ENCODE measurements around the gene ZFAND2A.
"Not testable (repeated sequence)": the region's sequence is repeated elsewhere in the genome, so short reads cannot be mapped to it uniquely, and the experiment has no call there.

ZFAND2A gene

GRCh38 chr7:1174881-1175596, 15.0 kb upstream of the ZFAND2A start:
- DNase-seq = no peak

- DNase-seq = no peak
Observed at GRCh38 chr7:1174002-1174401, 14.0 kb upstream of the ZFAND2A start.

- no peak for DNase-seq
Observed at GRCh38 chr7:1172666-1173523, 12.9 kb upstream of the ZFAND2A start.

- DNase-seq = not testable (repeated sequence)
Observed at GRCh38 chr7:1171516-1171915, 11.5 kb upstream of the ZFAND2A start.

GRCh38 chr7:1170741-1171501, 10.9 kb upstream of the ZFAND2A start:
- DNase-seq = no peak

- DNase-seq = no peak
Observed at GRCh38 chr7:1169409-1170368, 9.7 kb upstream of the ZFAND2A start.

GRCh38 chr7:1168422-1168821, 8.4 kb upstream of the ZFAND2A start:
- no peak for DNase-seq

GRCh38 chr7:1164436-1164835, 4.4 kb upstream of the ZFAND2A start:
- no peak for DNase-seq

- no peak for DNase-seq
Observed at GRCh38 chr7:1163121-1163520, 3.1 kb upstream of the ZFAND2A start.

- DNase-seq = no peak
Observed at GRCh38 chr7:1160670-1161021, 650 bp upstream of the ZFAND2A start.

- not testable (repeated sequence) for DNase-seq
Observed at GRCh38 chr7:1159231-1159630, 765 bp downstream of the ZFAND2A start.

- DNase-seq = no peak
Observed at GRCh38 chr7:1158203-1159126, 1.5 kb downstream of the ZFAND2A start.

GRCh38 chr7:1156782-1157535, 3.0 kb downstream of the ZFAND2A start:
- DNase-seq = no peak

- DNase-seq = not testable (repeated sequence)
Observed at GRCh38 chr7:1155818-1156781, 3.9 kb downstream of the ZFAND2A start.

GRCh38 chr7:1154172-1154739, 5.7 kb downstream of the ZFAND2A start:
- DNase-seq = no peak

- no peak for DNase-seq
Observed at GRCh38 chr7:1152492-1152891, 7.5 kb downstream of the ZFAND2A start.

- DNase-seq = no peak
Observed at GRCh38 chr7:1151653-1152425, 8.2 kb downstream of the ZFAND2A start.

- no peak for DNase-seq
Observed at GRCh38 chr7:1151156-1151555, 8.8 kb downstream of the ZFAND2A start.
